ENCODE measurements around the gene HEYL.

Gene HEYL

DNA sequence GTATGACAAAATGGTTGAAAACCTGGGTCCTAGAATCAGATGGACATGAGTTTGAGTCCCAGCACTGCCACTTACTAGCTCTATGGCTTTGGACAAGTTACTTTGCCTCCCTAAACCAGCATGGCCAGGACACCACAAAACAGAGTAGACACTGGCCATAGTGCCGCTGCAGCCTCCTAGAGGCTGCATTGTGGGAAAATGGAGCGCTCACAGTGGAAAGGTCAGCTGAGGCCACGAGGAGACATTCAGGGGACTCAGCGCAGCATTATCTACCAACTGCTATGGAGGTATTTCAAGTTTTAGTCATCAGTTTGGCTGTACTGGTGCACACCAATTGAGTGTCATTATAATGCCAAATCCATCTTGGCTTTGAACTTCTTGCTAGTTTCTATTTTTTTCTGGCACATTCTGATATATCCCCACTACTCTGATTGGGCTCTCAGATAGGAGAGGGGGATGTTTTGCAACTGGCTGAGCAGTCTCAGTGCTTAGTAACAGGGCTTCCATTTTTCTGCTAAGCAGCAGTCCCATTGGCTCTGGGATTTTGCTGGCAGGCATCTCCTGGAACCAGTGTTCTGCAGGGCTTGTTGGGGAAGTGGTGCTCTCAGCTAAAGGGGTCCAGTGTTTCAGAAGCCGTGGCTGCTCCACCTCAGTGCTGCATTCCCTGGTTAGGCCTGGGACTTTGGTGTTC, 16.3 kb upstream of the HEYL start:
- Histone ChIP-seq H3K4me3 (ENCODE audit: low read length in 2 of 2) (no peak overlapping the region), H3K9ac (ENCODE audit: low read depth in 1 of 2, low read length in 2 of 2) (no peak overlapping the region), H3K27me3 (ENCODE audit: control insufficient read depth in 2 of 2, insufficient read depth in 2 of 2, low read length in 2 of 2) (peaks cover 6 to 7% of the 10 kb centered on the region in 2 donors), H3K27ac (ENCODE audit: low read depth in 2 of 2, low read length in 2 of 2) (no peak overlapping the region), H3K4me1 (ENCODE audit: control insufficient read depth in 2 of 2, insufficient read depth in 2 of 2, low read length in 2 of 2) (peaks cover 0 to 2% of the 10 kb centered on the region in 2 donors), H3K9me3 (ENCODE audit: control insufficient read depth in 2 of 2, low read length in 2 of 2) (no peaks in the 10 kb centered on the region), H3K36me3 (ENCODE audit: control insufficient read depth in 2 of 2, insufficient read depth in 2 of 2, low read length in 2 of 2) (no peaks in the 10 kb centered on the region)

DNA sequence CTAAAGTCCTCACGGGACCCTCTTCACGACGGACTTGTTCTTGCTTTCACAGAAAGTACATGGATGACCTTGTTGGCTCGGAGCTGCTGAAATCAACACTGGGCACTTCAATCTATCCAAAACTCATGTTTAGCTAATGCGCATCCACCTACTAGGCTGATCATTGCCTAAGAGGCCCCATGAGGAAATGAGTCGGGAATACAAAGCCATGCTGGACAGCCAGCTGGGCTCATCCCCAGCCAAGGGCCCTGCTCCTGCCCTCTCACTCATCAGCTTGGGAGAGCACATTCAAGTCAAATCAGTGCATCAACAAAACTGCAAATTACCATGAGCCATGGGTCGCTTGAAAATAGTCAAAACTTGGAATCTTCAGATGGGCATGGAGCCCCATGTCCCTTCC, 14.8 kb upstream of the HEYL start:
- H3K4me1 ChIP-seq (ENCODE audit: control insufficient read depth in 2 of 2, insufficient read depth in 2 of 2, low read length in 2 of 2): peaks cover 0 to 2% of the 10 kb centered on the region in 2 donors
- no peak overlapping the region for H3K9ac ChIP-seq (ENCODE audit: low read depth in 1 of 2, low read length in 2 of 2)
- no peaks in the 10 kb centered on the region for H3K36me3 ChIP-seq (ENCODE audit: control insufficient read depth in 2 of 2, insufficient read depth in 2 of 2, low read length in 2 of 2)
- H3K9me3 ChIP-seq (ENCODE audit: control insufficient read depth in 2 of 2, low read length in 2 of 2): no peaks in the 10 kb centered on the region
- H3K27me3 ChIP-seq (ENCODE audit: control insufficient read depth in 2 of 2, insufficient read depth in 2 of 2, low read length in 2 of 2): peaks cover 6 to 7% of the 10 kb centered on the region in 2 donors
- no peak overlapping the region for H3K27ac ChIP-seq (ENCODE audit: low read depth in 2 of 2, low read length in 2 of 2)
- no peak overlapping the region for H3K4me3 ChIP-seq (ENCODE audit: low read length in 2 of 2)

DNA sequence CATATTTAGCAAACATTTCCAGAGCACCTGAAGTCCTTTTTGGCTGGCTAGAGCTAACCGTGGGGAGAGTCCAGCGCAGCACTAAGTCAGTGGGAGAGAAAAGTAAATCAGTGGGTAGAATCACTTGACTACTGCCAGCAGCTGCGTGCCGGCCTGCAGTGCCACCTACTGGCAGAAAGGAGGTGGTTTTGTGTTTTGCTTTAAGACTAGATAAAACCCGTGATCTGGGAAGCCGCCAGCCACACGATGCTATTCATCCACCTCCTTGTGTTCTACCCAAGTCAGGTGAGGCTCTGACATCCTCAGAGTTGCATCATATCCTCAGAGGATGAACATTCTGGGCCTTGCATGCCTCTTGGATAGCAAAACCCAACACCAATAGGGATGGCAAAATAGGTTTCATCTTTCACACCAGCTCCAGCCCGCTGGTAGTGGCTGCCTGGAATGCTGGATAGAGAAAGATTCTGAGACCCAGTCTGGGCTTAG, 14.1 kb upstream of the HEYL start:
- H3K4me3 ChIP-seq (ENCODE audit: low read length in 2 of 2): no peak overlapping the region
- H3K27ac ChIP-seq (ENCODE audit: low read depth in 2 of 2, low read length in 2 of 2): no peak overlapping the region
- no peaks in the 10 kb centered on the region for H3K36me3 ChIP-seq (ENCODE audit: control insufficient read depth in 2 of 2, insufficient read depth in 2 of 2, low read length in 2 of 2)
- no peak overlapping the region for H3K9ac ChIP-seq (ENCODE audit: low read depth in 1 of 2, low read length in 2 of 2)
- peaks cover 6 to 7% of the 10 kb centered on the region in 2 donors for H3K27me3 ChIP-seq (ENCODE audit: control insufficient read depth in 2 of 2, insufficient read depth in 2 of 2, low read length in 2 of 2)
- no peaks in the 10 kb centered on the region for H3K9me3 ChIP-seq (ENCODE audit: control insufficient read depth in 2 of 2, low read length in 2 of 2)
- peaks cover 0 to 2% of the 10 kb centered on the region in 2 donors for H3K4me1 ChIP-seq (ENCODE audit: control insufficient read depth in 2 of 2, insufficient read depth in 2 of 2, low read length in 2 of 2)

DNA sequence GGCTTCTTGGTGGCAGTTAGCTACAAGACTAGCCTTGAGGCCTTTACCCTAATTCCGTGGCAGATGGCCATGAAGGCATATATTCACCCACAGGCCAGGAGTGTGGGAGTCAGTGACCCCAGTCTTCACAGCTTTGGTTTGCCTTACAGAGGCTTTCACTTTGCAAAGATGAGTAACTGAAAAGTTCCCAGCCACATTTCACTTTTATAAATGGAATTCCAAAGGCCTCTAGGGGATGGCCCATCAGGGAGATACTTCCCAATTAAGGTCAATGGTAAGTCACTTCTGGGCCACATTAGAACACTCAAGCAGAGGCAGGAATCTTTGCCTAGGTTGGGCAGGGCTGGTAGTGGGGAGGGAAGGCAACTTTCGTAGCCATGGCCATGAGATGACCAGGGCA, 13.1 kb upstream of the HEYL start:
- Histone ChIP-seq H3K36me3 (ENCODE audit: control insufficient read depth in 2 of 2, insufficient read depth in 2 of 2, low read length in 2 of 2) (no peaks in the 10 kb centered on the region), H3K4me3 (ENCODE audit: low read length in 2 of 2) (no peak overlapping the region), H3K4me1 (ENCODE audit: control insufficient read depth in 2 of 2, insufficient read depth in 2 of 2, low read length in 2 of 2) (no peaks in the 10 kb centered on the region), H3K9me3 (ENCODE audit: control insufficient read depth in 2 of 2, low read length in 2 of 2) (no peaks in the 10 kb centered on the region), H3K9ac (ENCODE audit: low read depth in 1 of 2, low read length in 2 of 2) (no peak overlapping the region), H3K27me3 (ENCODE audit: control insufficient read depth in 2 of 2, insufficient read depth in 2 of 2, low read length in 2 of 2) (peaks cover 6 to 7% of the 10 kb centered on the region in 2 donors), H3K27ac (ENCODE audit: low read depth in 2 of 2, low read length in 2 of 2) (no peak overlapping the region)

DNA sequence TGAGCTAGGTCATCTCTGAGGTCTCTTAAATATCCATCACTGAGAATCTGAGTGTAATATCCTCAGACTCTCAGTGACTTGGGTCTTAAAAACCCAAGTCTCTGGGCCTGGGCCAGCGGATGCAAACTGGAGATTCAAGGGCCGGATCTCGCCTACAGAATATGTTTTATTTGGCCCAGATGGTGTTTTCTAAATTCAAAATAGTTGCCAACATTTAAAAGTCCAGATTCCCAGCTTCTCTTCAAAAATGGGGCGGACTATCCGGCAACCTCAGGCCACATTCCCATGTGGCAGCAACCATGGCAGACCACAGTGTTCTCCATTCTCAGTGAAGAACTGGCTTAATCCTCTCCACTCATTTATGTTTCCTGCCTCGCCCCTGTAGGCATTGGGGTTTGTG, 12.7 kb upstream of the HEYL start:
- Histone ChIP-seq H3K9ac (ENCODE audit: low read depth in 1 of 2, low read length in 2 of 2) (no peak overlapping the region), H3K27me3 (ENCODE audit: control insufficient read depth in 2 of 2, insufficient read depth in 2 of 2, low read length in 2 of 2) (peaks cover 6 to 7% of the 10 kb centered on the region in 2 donors), H3K4me3 (ENCODE audit: low read length in 2 of 2) (no peak overlapping the region), H3K27ac (ENCODE audit: low read depth in 2 of 2, low read length in 2 of 2) (no peak overlapping the region), H3K4me1 (ENCODE audit: control insufficient read depth in 2 of 2, insufficient read depth in 2 of 2, low read length in 2 of 2) (no peaks in the 10 kb centered on the region), H3K9me3 (ENCODE audit: control insufficient read depth in 2 of 2, low read length in 2 of 2) (no peaks in the 10 kb centered on the region), H3K36me3 (ENCODE audit: control insufficient read depth in 2 of 2, insufficient read depth in 2 of 2, low read length in 2 of 2) (no peaks in the 10 kb centered on the region)

DNA sequence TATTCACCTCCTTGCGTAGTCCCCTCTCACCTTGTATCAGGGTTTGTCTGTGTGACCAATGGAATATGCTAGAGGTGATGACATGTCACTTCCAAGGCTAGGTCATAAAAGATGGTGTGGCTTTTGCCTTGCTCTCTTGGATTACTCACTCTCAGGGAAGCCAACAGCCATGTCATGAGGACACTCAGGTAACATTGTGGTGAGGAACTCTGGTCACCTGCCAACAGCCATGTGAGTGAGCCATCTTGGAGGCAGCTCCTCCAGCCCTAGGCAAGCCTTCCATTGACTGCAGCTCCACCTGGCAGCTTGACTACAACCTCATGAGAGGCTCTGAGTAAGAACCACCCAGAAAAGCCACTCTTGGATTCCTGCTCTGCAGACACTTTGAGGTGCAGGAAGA, 11.0 kb upstream of the HEYL start:
- H3K9ac ChIP-seq (ENCODE audit: low read depth in 1 of 2, low read length in 2 of 2): no peak overlapping the region
- H3K27me3 ChIP-seq (ENCODE audit: control insufficient read depth in 2 of 2, insufficient read depth in 2 of 2, low read length in 2 of 2): peaks cover 1 to 6% of the 10 kb centered on the region in 2 donors
- no peak overlapping the region for H3K27ac ChIP-seq (ENCODE audit: low read depth in 2 of 2, low read length in 2 of 2)
- H3K36me3 ChIP-seq (ENCODE audit: control insufficient read depth in 2 of 2, insufficient read depth in 2 of 2, low read length in 2 of 2): no peaks in the 10 kb centered on the region
- no peaks in the 10 kb centered on the region for H3K9me3 ChIP-seq (ENCODE audit: control insufficient read depth in 2 of 2, low read length in 2 of 2)
- no peak overlapping the region for H3K4me3 ChIP-seq (ENCODE audit: low read length in 2 of 2)
- peaks cover 0 to 2% of the 10 kb centered on the region in 2 donors for H3K4me1 ChIP-seq (ENCODE audit: control insufficient read depth in 2 of 2, insufficient read depth in 2 of 2, low read length in 2 of 2)

DNA sequence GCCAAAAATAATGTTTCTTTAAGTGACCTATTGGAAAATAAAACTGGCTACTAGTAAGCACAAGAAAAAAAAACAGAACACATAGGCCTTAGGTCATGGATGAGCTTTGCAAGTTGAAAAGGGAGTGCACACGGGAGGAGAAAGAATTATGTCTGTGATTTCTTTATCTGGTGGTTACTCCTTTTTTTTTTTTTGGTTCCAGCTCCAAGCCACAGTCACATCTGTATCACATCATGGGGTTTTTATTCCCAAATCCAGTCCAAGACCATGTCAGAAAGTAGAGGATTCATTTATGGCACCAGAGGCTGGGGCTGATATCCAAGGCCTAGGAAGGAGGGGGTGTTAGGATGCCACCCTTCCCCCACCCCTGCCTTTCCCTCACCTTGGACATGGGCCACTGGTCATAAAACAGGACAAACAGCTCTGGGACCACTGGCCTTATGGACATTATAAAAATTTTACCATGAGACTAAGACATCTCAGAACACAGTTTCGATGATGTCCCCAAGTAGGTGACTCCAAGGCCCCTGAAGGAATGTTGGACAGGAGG, 10.3 kb upstream of the HEYL start:
- H3K27ac ChIP-seq (ENCODE audit: low read depth in 2 of 2, low read length in 2 of 2): no peak overlapping the region

DNA sequence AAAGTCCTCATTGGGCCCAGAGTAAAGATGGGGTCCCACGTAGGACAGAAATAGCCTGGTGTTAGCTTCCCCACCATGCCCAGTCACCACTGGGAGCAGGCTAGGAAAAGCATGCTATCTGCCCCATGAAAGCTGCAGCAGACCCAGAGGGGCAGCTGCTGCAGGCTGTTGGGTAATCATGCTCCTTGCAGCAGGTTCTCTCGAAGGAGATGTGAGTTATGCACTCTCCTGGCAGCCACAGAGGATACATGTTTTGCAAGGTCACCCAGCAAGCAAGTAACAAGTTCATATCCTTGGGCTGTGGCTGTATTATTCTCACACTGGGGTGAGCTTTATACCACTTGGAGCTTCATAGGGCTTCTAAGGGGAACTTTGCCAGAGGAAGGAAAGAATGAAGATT, 9.1 kb upstream of the HEYL start:
- Histone ChIP-seq H3K9ac (ENCODE audit: low read depth in 1 of 2, low read length in 2 of 2) (no peak overlapping the region), H3K9me3 (ENCODE audit: control insufficient read depth in 2 of 2, low read length in 2 of 2) (no peaks in the 10 kb centered on the region), H3K36me3 (ENCODE audit: control insufficient read depth in 2 of 2, insufficient read depth in 2 of 2, low read length in 2 of 2) (no peaks in the 10 kb centered on the region), H3K27ac (ENCODE audit: low read depth in 2 of 2, low read length in 2 of 2) (no peak overlapping the region), H3K4me3 (ENCODE audit: low read length in 2 of 2) (no peak overlapping the region), H3K27me3 (ENCODE audit: control insufficient read depth in 2 of 2, insufficient read depth in 2 of 2, low read length in 2 of 2) (no peaks in the 10 kb centered on the region), H3K4me1 (ENCODE audit: control insufficient read depth in 2 of 2, insufficient read depth in 2 of 2, low read length in 2 of 2) (peaks cover 0 to 2% of the 10 kb centered on the region in 2 donors)

More for the DNA sequence above, 10.3 kb upstream of the HEYL start:
- Histone ChIP-seq H3K4me1 (ENCODE audit: control insufficient read depth in 2 of 2, insufficient read depth in 2 of 2, low read length in 2 of 2) (peaks cover 0 to 2% of the 10 kb centered on the region in 2 donors), H3K27me3 (ENCODE audit: control insufficient read depth in 2 of 2, insufficient read depth in 2 of 2, low read length in 2 of 2) (peaks cover 0 to 6% of the 10 kb centered on the region in 2 donors), H3K9me3 (ENCODE audit: control insufficient read depth in 2 of 2, low read length in 2 of 2) (no peaks in the 10 kb centered on the region), H3K9ac (ENCODE audit: low read depth in 1 of 2, low read length in 2 of 2) (no peak overlapping the region), H3K4me3 (ENCODE audit: low read length in 2 of 2) (no peak overlapping the region), H3K36me3 (ENCODE audit: control insufficient read depth in 2 of 2, insufficient read depth in 2 of 2, low read length in 2 of 2) (no peaks in the 10 kb centered on the region)

DNA sequence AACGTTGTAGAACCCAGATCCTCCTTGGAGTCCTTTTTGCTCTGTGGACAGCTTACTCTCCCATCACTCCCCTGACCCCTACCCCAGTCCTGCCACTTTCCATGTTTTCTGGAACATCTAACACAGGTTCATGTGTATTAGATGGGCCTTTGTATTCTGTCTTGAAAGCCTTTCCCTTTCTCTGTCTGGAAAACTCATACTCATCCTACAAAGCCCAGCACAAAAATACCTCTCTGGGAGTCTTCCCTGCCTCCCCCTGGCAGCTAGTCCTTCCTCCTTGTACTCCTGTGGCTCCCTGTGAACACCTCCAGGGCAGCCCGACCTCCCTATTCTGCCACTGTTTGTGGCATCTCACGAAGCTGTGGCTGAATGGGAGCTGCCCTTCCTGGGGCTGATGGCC, 7.8 kb upstream of the HEYL start:
- H3K4me1 ChIP-seq (ENCODE audit: control insufficient read depth in 2 of 2, insufficient read depth in 2 of 2, low read length in 2 of 2): peaks cover 0 to 2% of the 10 kb centered on the region in 2 donors

DNA sequence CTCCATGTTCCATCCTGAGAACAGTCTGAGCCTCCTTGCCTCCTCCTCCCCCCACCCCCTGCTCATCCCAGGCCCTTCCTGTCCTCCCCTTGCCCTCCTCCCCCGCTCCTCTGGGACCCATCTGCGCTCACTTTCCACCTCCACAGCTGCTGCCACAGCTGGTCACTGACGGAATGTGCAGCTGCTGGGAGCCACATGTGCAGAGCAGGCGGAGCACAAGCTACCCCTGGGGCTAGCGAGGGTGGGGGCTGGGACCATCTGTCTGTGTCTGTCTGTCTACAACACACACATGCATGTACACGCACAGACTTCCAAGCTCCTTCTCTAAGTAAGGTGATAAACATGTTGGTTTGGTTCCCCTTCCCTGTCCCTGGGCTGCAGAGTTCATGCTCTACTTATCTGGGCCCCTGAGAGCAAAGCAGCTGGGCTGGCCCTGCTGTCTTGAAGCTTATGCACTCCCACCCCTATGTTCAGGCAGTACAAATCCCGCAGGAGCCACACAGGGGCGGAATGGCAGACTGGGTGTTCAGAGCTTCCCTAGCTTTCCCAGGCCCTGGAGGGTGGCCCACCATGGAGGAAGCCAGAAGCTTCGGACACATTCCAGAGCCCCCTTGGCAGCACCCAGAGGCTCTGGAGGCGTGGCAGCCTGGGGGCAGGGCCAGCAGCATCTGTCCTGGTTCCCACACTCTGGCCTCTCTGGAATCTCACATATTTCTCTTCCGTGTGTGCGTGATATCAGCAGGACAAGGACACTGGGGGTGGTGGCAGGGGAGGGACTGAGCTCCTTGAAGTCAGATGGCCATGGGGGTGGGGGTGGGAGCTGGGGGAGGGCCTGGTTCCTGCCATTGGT, 7.0 kb upstream of the HEYL start:
- Histone ChIP-seq H3K36me3 (ENCODE audit: control insufficient read depth in 2 of 2, insufficient read depth in 2 of 2, low read length in 2 of 2) (no peaks in the 10 kb centered on the region), H3K27ac (ENCODE audit: low read depth in 2 of 2, low read length in 2 of 2) (peak overlapping the region; percentile 35 to 38), H3K27me3 (ENCODE audit: control insufficient read depth in 2 of 2, insufficient read depth in 2 of 2, low read length in 2 of 2) (no peaks in the 10 kb centered on the region), H3K4me3 (ENCODE audit: low read length in 2 of 2) (no peak overlapping the region), H3K4me1 (ENCODE audit: control insufficient read depth in 2 of 2, insufficient read depth in 2 of 2, low read length in 2 of 2) (peaks cover 0 to 2% of the 10 kb centered on the region in 2 donors), H3K9me3 (ENCODE audit: control insufficient read depth in 2 of 2, low read length in 2 of 2) (no peaks in the 10 kb centered on the region), H3K9ac (ENCODE audit: low read depth in 1 of 2, low read length in 2 of 2) (no peak overlapping the region)

More for the DNA sequence above, 7.8 kb upstream of the HEYL start:
- Histone ChIP-seq H3K9ac (ENCODE audit: low read depth in 1 of 2, low read length in 2 of 2) (no peak overlapping the region), H3K9me3 (ENCODE audit: control insufficient read depth in 2 of 2, low read length in 2 of 2) (no peaks in the 10 kb centered on the region), H3K27ac (ENCODE audit: low read depth in 2 of 2, low read length in 2 of 2) (peak overlapping the region in 1 of 2 donors; percentile 35), H3K36me3 (ENCODE audit: control insufficient read depth in 2 of 2, insufficient read depth in 2 of 2, low read length in 2 of 2) (no peaks in the 10 kb centered on the region), H3K27me3 (ENCODE audit: control insufficient read depth in 2 of 2, insufficient read depth in 2 of 2, low read length in 2 of 2) (no peaks in the 10 kb centered on the region), H3K4me3 (ENCODE audit: low read length in 2 of 2) (no peak overlapping the region)
